ENCODE measurements around the gene TMEM80. TPM values are rescaled to one million over a fixed set of nuclear protein-coding genes. Genes with fewer than 3 reads are reported as not detected.

The TMEM80 gene
- total RNA-seq, 1 experiment from 2014 or later: 45.2 TPM

DNA sequence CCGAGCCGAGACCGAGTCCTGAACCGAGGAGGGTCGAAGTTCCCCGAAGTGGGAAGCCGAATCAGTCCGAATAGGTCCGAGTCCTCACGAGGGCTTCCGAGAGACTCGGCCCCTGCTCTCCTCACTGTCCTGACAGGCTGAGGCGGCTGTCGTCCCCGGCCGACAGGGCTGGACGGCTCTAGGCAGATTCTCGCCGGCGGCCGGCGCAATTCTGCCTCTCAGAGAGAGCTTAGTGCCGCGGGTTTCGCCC lies 403 bp upstream of the TMEM80 start:
- DNase-seq (ENCODE audit: low read depth, low spot score) (no peak), ATAC-seq (no peak)
- Histone ChIP-seq H3K27ac (ENCODE audit: low read length) (peak overlapping the region; percentile 96), H3K36me3 (ENCODE audit: control insufficient read depth, insufficient read depth, low read length) (no peaks in the 10 kb centered on the region), H3K9me3 (ENCODE audit: control insufficient read depth, insufficient read depth, low read depth, low read length) (no peaks in the 10 kb centered on the region), H3K4me1 (ENCODE audit: control insufficient read depth, insufficient read depth, low read length) (peaks cover 55% of the 10 kb centered on the region), H3K27me3 (ENCODE audit: control insufficient read depth, insufficient read depth, low read length) (no peaks in the 10 kb centered on the region), H3K4me3 (ENCODE audit: low read depth in 2 of 2, low read length in 2 of 2) (peak overlapping the region; percentile 75 to 78)
- intact Hi-C loops (cut with micrococcal nuclease; ENCODE audit: unreplicated experiment) (no loop called here), in situ Hi-C loops (cut with HindIII; ENCODE audit: low pct_unique_long_range_greater_than_20kb, low sequenced_read_pairs) (no loop called here)
- TF ChIP-seq TCF7L2 (IDR thresholded peaks at IDR 0.05; ENCODE audit: low read depth, low read length) (no peak), SIN3A (IDR thresholded peaks at IDR 0.05; ENCODE audit: borderline replicate concordance, insufficient read depth, low read depth, low read length) (no peak), POLR2AphosphoS5 (IDR thresholded peaks at IDR 0.05; ENCODE audit: low read depth, low read length) (no peak)
- TF ChIP-seq, protein P1, sequence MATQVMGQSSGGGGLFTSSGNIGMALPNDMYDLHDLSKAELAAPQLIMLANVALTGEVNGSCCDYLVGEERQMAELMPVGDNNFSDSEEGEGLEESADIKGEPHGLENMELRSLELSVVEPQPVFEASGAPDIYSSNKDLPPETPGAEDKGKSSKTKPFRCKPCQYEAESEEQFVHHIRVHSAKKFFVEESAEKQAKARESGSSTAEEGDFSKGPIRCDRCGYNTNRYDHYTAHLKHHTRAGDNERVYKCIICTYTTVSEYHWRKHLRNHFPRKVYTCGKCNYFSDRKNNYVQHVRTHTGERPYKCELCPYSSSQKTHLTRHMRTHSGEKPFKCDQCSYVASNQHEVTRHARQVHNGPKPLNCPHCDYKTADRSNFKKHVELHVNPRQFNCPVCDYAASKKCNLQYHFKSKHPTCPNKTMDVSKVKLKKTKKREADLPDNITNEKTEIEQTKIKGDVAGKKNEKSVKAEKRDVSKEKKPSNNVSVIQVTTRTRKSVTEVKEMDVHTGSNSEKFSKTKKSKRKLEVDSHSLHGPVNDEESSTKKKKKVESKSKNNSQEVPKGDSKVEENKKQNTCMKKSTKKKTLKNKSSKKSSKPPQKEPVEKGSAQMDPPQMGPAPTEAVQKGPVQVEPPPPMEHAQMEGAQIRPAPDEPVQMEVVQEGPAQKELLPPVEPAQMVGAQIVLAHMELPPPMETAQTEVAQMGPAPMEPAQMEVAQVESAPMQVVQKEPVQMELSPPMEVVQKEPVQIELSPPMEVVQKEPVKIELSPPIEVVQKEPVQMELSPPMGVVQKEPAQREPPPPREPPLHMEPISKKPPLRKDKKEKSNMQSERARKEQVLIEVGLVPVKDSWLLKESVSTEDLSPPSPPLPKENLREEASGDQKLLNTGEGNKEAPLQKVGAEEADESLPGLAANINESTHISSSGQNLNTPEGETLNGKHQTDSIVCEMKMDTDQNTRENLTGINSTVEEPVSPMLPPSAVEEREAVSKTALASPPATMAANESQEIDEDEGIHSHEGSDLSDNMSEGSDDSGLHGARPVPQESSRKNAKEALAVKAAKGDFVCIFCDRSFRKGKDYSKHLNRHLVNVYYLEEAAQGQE (IDR thresholded peaks at IDR 0.05; ENCODE audit: insufficient read depth in 1 of 2, low read depth in 2 of 2, low read length in 1 of 2): no peak
- TF ChIP-seq, protein P2, sequence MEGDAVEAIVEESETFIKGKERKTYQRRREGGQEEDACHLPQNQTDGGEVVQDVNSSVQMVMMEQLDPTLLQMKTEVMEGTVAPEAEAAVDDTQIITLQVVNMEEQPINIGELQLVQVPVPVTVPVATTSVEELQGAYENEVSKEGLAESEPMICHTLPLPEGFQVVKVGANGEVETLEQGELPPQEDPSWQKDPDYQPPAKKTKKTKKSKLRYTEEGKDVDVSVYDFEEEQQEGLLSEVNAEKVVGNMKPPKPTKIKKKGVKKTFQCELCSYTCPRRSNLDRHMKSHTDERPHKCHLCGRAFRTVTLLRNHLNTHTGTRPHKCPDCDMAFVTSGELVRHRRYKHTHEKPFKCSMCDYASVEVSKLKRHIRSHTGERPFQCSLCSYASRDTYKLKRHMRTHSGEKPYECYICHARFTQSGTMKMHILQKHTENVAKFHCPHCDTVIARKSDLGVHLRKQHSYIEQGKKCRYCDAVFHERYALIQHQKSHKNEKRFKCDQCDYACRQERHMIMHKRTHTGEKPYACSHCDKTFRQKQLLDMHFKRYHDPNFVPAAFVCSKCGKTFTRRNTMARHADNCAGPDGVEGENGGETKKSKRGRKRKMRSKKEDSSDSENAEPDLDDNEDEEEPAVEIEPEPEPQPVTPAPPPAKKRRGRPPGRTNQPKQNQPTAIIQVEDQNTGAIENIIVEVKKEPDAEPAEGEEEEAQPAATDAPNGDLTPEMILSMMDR (IDR thresholded peaks at IDR 0.05): no peak
- POLR2A ChIA-PET: interaction anchor here (0.5 to 1.1 kb wide), 8 partner anchors 8 to 246 kb away, joined by 3 to 11 read pairs (median 4); no protein-coding TSS in a partner anchor
- BruUV-seq (replicated peaks): no TSS peak
- CTCF ChIA-PET: interaction anchor here (0.6 to 2.1 kb wide), 4 partner anchors 31 to 135 kb away, joined by 4 to 12 read pairs (median 8); no protein-coding TSS in a partner anchor

DNA sequence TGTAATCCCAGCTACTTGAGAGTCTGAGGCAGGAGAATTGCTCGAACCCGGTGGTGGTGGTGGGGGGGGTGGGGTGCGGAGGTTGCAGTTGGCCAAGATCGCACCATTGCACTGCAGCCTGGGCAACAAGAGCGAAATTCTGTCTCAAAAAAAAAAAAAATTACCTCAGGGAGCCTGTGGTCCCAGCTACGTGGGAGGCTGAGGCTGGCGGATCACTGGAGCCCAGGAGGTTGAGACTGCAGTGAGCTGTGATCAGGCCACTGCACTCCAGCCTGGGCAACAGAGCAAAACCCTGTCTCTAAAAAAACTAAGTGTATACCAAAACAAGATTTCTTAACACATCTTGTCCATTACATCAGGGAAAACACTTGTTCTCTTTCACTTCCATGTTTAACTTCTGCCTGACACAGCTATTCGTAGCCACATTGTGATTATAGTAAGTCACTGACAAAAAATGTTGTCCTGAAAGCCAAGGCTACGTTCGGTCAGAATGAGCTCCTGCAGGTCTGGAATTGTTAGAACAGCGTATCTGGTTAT lies 1.4 kb downstream of the TMEM80 start:
- peak overlapping the region; percentile 75 to 78 for H3K4me3 ChIP-seq (ENCODE audit: low read depth in 2 of 2, low read length in 2 of 2)
- H3K27ac ChIP-seq (ENCODE audit: low read length): peak overlapping the region; percentile 96
- peaks cover 46% of the 10 kb centered on the region for H3K4me1 ChIP-seq (ENCODE audit: control insufficient read depth, insufficient read depth, low read length)
- ATAC-seq: no peak
- no peaks in the 10 kb centered on the region for H3K36me3 ChIP-seq (ENCODE audit: control insufficient read depth, insufficient read depth, low read length)
- no peaks in the 10 kb centered on the region for H3K9me3 ChIP-seq (ENCODE audit: control insufficient read depth, insufficient read depth, low read depth, low read length)
- ChIA-PET POLR2A (interaction anchor here (0.5 to 0.7 kb wide), 4 partner anchors 10 to 175 kb away, joined by 3 to 8 read pairs (median 4); no protein-coding TSS in a partner anchor), CTCF (interaction anchor here (0.7 to 2.1 kb wide), 7 partner anchors 8 to 711 kb away, joined by 3 to 7 read pairs (median 5); no protein-coding TSS in a partner anchor)
- no TSS peak for BruUV-seq (replicated peaks)
- in situ Hi-C loops (cut with HindIII; ENCODE audit: low pct_unique_long_range_greater_than_20kb, low sequenced_read_pairs): no loop called here
- DNase-seq (ENCODE audit: low read depth, low spot score): no peak
- no peaks in the 10 kb centered on the region for H3K27me3 ChIP-seq (ENCODE audit: control insufficient read depth, insufficient read depth, low read length)
- intact Hi-C loops (cut with micrococcal nuclease; ENCODE audit: unreplicated experiment): loop anchor here (1.0 to 2.0 kb wide), 2 partner anchors 26 to 68 kb away; no protein-coding TSS in a partner anchor
- TF ChIP-seq POLR2AphosphoS5 (IDR thresholded peaks at IDR 0.05; ENCODE audit: low read depth, low read length) (no peak; the same call in 1 of the 2 replicates), TCF7L2 (IDR thresholded peaks at IDR 0.05; ENCODE audit: low read depth, low read length) (no peak)
- TF ChIP-seq, protein P2 (IDR thresholded peaks at IDR 0.05): no peak
